ENCODE results near the gene HOXB5. TPM values are rescaled to one million over a fixed set of nuclear protein-coding genes. Genes with fewer than 3 reads are reported as not detected.

HOXB5 gene
- total and polyA plus RNA-seq, 12 donors, result 0.06 to 0.18 (median 0.15) TPM; not detected in 9

DNA sequence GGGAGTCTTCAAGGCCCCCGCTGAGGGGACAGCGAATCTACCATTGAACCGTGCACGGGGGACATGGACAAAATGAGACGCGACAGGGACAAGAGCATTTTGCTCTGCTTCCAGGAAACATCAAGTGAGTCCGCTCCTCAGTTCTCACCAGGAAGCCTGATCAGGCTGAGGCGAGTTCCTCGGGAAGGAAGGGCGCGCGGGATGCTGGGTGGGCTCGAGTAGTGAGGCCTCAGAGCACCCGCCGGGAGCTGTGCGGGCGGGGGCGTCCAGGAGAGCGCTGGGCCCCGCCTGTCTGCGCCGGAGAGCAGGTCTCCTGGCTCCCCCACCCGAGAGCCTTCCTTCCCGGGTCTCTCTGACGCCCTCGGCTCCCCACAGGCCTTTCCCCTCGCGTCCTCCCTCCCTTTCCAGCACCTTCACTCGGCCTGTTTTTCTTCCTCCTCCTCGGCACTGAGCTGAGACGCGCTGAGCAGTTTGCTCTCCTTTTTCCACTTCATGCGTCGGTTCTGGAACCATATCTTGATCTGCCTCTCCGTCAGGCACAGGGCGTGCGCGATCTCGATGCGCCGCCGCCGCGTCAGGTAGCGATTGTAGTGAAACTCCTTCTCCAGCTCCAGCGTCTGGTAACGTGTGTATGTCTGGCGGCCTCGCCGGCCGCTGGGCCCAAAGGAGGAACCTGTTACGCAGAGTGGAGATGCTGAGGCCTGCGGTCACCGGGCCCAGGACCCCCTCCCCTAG lies 2.6 kb upstream of the HOXB5 start:
- Histone ChIP-seq H3K4me3 (peak overlapping the region in 3 of 10 donors; percentile 3 to 56 (median 56)), H3K9me3 (no peaks in the 10 kb centered on the region), H3K36me3 (no peaks in the 10 kb centered on the region), H3K27me3 (peaks cover 66 to 100% (median 98%) of the 10 kb centered on the region in 7 donors), H3K27ac (no peak overlapping the region), H3K4me1 (peaks cover 3 to 52% (median 22%) of the 10 kb centered on the region in 9 donors)
- TF ChIP-seq CTCF (IDR thresholded peaks at IDR 0.05), result no peak
- no peak for ATAC-seq
- intact Hi-C loops (cut with DNase I), result loop anchor here in 3 of 10 donors (10.0 kb wide), 2 partner anchors 251 to 261 kb away; no protein-coding TSS in a partner anchor
- no peak for DNase-seq
- 5 to 8% methylated on average over 51 to 54 of the region's 54 CpGs for WGBS, 2 donors

DNA sequence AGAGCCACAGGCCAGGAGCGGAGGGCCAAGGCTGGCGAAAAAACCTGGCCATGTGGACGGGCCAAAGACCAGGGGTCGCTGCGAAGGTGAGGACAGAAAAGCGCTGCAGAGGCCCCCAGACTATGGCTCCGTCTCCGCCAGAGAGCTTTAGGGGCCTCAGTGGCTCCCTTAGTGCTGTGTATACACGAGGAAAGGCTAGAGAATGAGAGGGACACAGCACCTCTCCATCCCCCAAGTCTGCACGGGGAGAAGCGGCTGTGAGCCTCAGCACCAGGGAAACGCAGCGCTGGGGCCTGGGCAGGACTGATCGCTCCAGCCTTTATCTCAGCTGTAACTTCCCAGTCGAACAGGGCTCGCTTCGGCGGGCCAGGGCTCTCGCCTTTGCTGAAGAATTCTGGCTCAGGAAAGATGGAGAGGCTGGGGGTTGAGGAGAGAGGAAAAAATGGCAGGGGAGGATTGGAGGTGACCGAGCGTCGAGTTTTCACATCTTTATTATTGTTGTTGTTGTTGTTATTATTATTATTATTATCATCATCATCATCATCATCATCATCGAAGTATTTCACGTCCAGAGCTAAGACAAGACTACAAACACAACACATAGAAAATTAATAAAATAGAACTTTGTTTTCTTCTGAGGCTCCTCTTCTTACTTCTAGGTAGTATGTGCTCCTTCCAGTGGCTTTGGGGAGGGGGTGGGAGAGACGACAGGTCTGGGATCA lies 1.9 kb upstream of the HOXB5 start:
- Histone ChIP-seq H3K36me3 (no peaks in the 10 kb centered on the region), H3K4me3 (no peak overlapping the region), H3K4me1 (peaks cover 3 to 52% (median 22%) of the 10 kb centered on the region in 9 donors), H3K9me3 (no peaks in the 10 kb centered on the region), H3K27me3 (peaks cover 61 to 100% (median 100%) of the 10 kb centered on the region in 7 donors), H3K27ac (no peak overlapping the region)
- ATAC-seq, result no peak
- 28 to 30% methylated on average over 25 of the region's 25 CpGs for WGBS, 2 donors
- DNase-seq, result no peak
- intact Hi-C loops (cut with DNase I), result loop anchor here in 3 of 10 donors (10.0 kb wide), 2 partner anchors 251 to 261 kb away; no protein-coding TSS in a partner anchor
- TF ChIP-seq CTCF (IDR thresholded peaks at IDR 0.05), result no peak

DNA sequence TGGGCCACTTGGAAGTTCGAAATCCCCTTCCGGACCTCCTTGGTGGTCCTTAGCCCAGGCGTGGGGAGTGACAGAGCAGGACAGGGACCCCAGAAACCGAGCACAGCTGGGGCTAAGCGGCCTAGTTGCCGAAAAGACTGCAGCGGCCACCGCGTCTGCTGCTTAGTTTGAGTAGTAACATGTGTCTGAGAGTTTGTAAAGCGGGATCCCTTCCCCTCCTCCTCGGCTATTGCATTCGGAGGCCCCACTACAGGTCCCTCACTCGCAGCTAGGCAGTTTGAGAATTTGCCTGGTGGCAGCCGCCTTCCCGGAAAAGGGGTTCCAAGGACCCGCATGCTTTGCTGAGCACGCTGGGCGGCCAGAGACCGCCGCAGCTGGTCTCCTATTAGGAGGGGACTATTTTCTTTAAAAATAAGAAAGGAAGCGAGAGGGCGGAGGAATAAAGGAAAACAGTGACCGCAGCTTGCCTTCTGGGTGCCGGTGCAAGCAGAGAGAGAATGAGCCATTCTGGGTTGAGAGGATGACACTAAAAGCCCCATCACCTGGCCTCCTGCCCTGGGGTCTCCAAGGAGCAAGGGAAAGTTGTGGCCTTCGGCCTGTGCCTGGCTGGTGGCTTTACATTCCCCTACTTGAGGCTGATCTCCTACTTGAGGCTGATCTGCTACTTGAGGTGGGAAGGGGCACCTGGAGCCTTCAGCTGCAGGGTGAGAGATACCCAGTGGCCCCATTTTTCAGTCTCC lies 1.1 kb upstream of the HOXB5 start:
- no peaks in the 10 kb centered on the region for H3K36me3 ChIP-seq
- peaks cover 3 to 52% (median 22%) of the 10 kb centered on the region in 9 donors for H3K4me1 ChIP-seq
- peaks cover 57 to 100% (median 100%) of the 10 kb centered on the region in 7 donors for H3K27me3 ChIP-seq
- no peaks in the 10 kb centered on the region for H3K9me3 ChIP-seq
- WGBS, 2 donors, result 20 to 39% methylated on average over 25 of the region's 25 CpGs
- H3K27ac ChIP-seq, result no peak overlapping the region
- ATAC-seq (no peak), DNase-seq (no peak)
- intact Hi-C loops (cut with DNase I), result loop anchor here in 6 of 10 donors (5.0 to 10.0 kb wide), 5 partner anchors 102 to 260 kb away; no protein-coding TSS in a partner anchor
- TF ChIP-seq CTCF (IDR thresholded peaks at IDR 0.05), result no peak
- no peak overlapping the region for H3K4me3 ChIP-seq
